Activated CD8-positive, alpha-beta T cell treated with anti-CD3 and anti-CD28 coated beads, Interleukin-2, amount 10 ng/mL, durations not matched to agents 7 days and 5 days (primary cell): Measurements from ENCODE around the gene IFI30. TPM values are rescaled to one million over a fixed set of nuclear protein-coding genes. Genes with fewer than 3 reads are reported as not detected.

Experiments used
- ATAC-seq: fragments of 150-1000 bp; cut with Tn5 transposase; one replicate; pipeline ENCODE4 v1.10.0; 2021; ENCODE audit warnings: moderate library complexity
- CTCF ChIA-PET: fragments of 350-600 bp; sonication (Branson Sonifier 250); formaldehyde crosslinking; loops from one replicate; lab custom pipeline; 2021; ENCODE audit warnings: antibody characterized with exemption; lab: Charles Lee
- POLR2A ChIA-PET: fragments of 350-600 bp; sonication (Branson Sonifier 250); formaldehyde crosslinking; loops from one replicate; lab custom pipeline; 2021; ENCODE audit warnings: antibody characterized with exemption; lab: Charles Lee
- DNase-seq: peaks from one replicate; pipeline ENCODE4 v3.0.0-alpha.2; 2020
- H3K27ac Mint-ChIP-seq: one replicate; pipeline ENCODE4 v1.8.0; 2021; ENCODE audit warnings: mild to moderate bottlenecking, mixed read lengths
- H3K27me3 Mint-ChIP-seq: one replicate; pipeline ENCODE4 v1.8.0; 2021; ENCODE audit warnings: low read depth, mixed read lengths
- H3K36me3 Mint-ChIP-seq: one replicate; pipeline ENCODE4 v1.8.0; 2021; ENCODE audit warnings: low read depth, mixed read lengths
- H3K4me1 Mint-ChIP-seq: one replicate; pipeline ENCODE4 v1.8.0; 2021; ENCODE audit warnings: low read depth, mixed read lengths
- H3K4me3 Mint-ChIP-seq: one replicate; pipeline ENCODE4 v1.8.0; 2021; ENCODE audit warnings: mild to moderate bottlenecking, mixed read lengths
- H3K9me3 Mint-ChIP-seq: one replicate; pipeline ENCODE4 v1.8.0; 2022; ENCODE audit warnings: mixed read lengths; ENCODE audit not compliant: insufficient read depth
- total RNA-seq, 2 experiments: library from RNA; stranded (reverse); gene quantifications; one replicate each; pipeline ENCODE4 v1.2.3, GENCODE V29; 2021

IFI30 gene
- total RNA-seq, 2 experiments from 2014 or later, result 67.4 to 72.3 TPM

DNA sequence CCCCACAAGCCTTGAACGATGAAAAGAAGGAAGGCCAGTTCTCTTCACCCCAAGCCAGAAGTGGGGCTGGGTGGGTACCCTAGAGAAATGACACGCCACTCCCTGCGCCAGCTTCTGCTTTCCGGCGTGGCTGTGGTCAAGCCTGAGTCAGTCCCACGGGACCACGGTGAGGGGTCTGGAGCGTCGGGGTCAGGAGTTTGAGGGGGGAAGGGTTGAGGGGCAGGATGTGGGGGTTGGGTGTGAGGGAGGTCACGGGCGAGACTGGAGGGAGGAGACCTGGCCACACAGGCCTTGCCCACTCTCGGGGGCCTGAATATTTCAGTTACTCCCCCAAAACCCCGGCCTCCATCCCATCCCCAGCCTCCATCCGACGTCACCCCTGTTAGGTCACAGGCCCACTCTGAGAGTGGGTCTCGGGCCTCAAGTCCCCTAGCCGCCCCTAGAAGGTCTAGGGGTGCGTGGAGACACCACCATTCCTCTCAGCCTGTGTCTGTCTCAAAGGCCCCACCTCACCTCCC is 500 bp upstream of the IFI30 start:
- ATAC-seq (no peak), DNase-seq (no peak)
- Mint-ChIP-seq H3K36me3 (peaks cover 29% of the 10 kb centered on the region), H3K9me3 (no peaks in the 10 kb centered on the region), H3K27me3 (no peaks in the 10 kb centered on the region), H3K4me3 (peak overlapping the region; percentile 89), H3K4me1 (peaks cover 31% of the 10 kb centered on the region), H3K27ac (peak overlapping the region; percentile 75)
- CTCF ChIA-PET, result no interaction called here
- POLR2A ChIA-PET, result no interaction called here

- Mint-ChIP-seq H3K9me3 (no peaks in the 10 kb centered on the region), H3K27ac (no peak overlapping the region), H3K27me3 (no peaks in the 10 kb centered on the region), H3K4me3 (peak overlapping the region; percentile 89), H3K4me1 (peaks cover 29% of the 10 kb centered on the region), H3K36me3 (peaks cover 31% of the 10 kb centered on the region)
- ChIA-PET POLR2A (no interaction called here), CTCF (interaction anchor here (0.6 to 1.5 kb wide), 3 partner anchors 13 to 154 kb away, joined by 3 read pairs; no protein-coding TSS in a partner anchor)
- ATAC-seq (no peak), DNase-seq (no peak)
Observed at GRCh38 chr19:18174983-18175382, 1.4 kb downstream of the IFI30 start.

GRCh38 chr19:18176367-18177310 is 3.0 kb downstream of the IFI30 start:
- Mint-ChIP-seq H3K27me3 (no peaks in the 10 kb centered on the region), H3K4me3 (no peak overlapping the region), H3K4me1 (peaks cover 29% of the 10 kb centered on the region), H3K27ac (no peak overlapping the region), H3K36me3 (peaks cover 31% of the 10 kb centered on the region), H3K9me3 (no peaks in the 10 kb centered on the region)
- no peak for DNase-seq
- POLR2A ChIA-PET, result no interaction called here
- ATAC-seq, result no peak
- CTCF ChIA-PET, result interaction anchor here (1.2 to 1.5 kb wide), 2 partner anchors 15 to 75 kb away, joined by 5 read pairs; no protein-coding TSS in a partner anchor

DNA sequence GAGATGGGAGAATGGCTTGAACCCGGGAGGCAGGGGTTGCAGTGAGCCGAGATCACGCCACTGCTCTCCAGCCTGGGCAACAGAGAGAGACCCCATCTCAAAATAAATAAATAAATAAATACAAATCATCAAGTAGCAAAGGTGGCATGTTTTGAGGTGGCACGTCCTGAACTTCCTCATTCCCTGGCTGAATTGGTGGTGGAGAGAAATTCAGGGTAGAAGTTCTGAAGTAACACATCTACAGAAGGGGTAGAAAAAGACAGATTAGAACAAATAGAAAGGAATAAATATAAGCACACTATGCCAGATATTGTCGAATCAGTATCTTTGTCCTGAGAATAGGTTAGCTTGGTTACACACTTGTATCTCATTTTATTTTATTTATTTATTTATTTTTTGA is 6.3 kb downstream of the IFI30 start:
- H3K27ac Mint-ChIP-seq, result no peak overlapping the region
- ATAC-seq, result no peak
- H3K9me3 Mint-ChIP-seq, result no peaks in the 10 kb centered on the region
- DNase-seq, result no peak
- H3K27me3 Mint-ChIP-seq, result no peaks in the 10 kb centered on the region
- CTCF ChIA-PET, result interaction anchor here (1.4 to 1.8 kb wide), 2 partner anchors 72 to 208 kb away, joined by 3 to 6 read pairs; no protein-coding TSS in a partner anchor
- no peak overlapping the region for H3K4me3 Mint-ChIP-seq
- peaks cover 25% of the 10 kb centered on the region for H3K36me3 Mint-ChIP-seq
- H3K4me1 Mint-ChIP-seq, result peaks cover 7% of the 10 kb centered on the region
- POLR2A ChIA-PET, result no interaction called here

- no peaks in the 10 kb centered on the region for H3K27me3 Mint-ChIP-seq
- H3K4me3 Mint-ChIP-seq, result no peak overlapping the region
- DNase-seq, result no peak
- H3K27ac Mint-ChIP-seq, result no peak overlapping the region
- H3K9me3 Mint-ChIP-seq, result no peaks in the 10 kb centered on the region
- H3K4me1 Mint-ChIP-seq, result no peaks in the 10 kb centered on the region
- peaks cover 4% of the 10 kb centered on the region for H3K36me3 Mint-ChIP-seq
- CTCF ChIA-PET, result interaction anchor here (1.3 kb wide), 1 partner anchor 69 kb away, joined by 3 read pairs; no protein-coding TSS in a partner anchor
- ATAC-seq, result no peak
- POLR2A ChIA-PET, result interaction anchor here (1.2 kb wide), 1 partner anchor 9 kb away, joined by 5 read pairs; the partner anchor contains the start of gene MPV17L2
Observed at GRCh38 chr19:18183529-18183928, 9.9 kb downstream of the IFI30 start.

GRCh38 chr19:18185538-18185937 is 11.9 kb downstream of the IFI30 start:
- Mint-ChIP-seq H3K4me3 (no peak overlapping the region), H3K27me3 (no peaks in the 10 kb centered on the region), H3K27ac (no peak overlapping the region), H3K9me3 (no peaks in the 10 kb centered on the region), H3K4me1 (no peaks in the 10 kb centered on the region), H3K36me3 (no peaks in the 10 kb centered on the region)
- ATAC-seq (no peak), DNase-seq (no peak)
- CTCF ChIA-PET, result interaction anchor here (0.7 to 1.4 kb wide), 3 partner anchors 94 to 239 kb away, joined by 3 to 5 read pairs (median 4); no protein-coding TSS in a partner anchor
- POLR2A ChIA-PET, result interaction anchor here (1.5 kb wide), 1 partner anchor 95 kb away, joined by 3 read pairs; no protein-coding TSS in a partner anchor

DNA sequence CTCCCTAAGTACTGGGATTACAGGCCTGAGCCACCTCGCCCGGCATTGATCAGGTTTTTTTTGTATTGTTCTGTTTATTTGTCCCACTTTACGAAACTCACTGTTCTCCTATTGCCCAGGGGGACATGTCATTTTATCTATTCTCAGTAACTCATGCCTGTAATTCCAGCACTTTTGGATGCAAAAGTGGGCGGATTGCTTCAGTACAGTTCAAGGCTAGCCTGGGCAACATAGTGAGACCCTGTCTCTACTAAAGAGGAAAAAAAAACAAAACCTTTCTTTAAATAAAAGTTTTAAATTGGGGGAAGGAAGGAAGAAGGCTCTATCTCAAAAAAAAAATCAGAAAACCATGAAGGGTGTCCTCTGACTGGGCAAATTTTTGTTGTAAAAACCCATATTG is 16.7 kb downstream of the IFI30 start:
- ATAC-seq (no peak), DNase-seq (no peak)
- H3K9me3 Mint-ChIP-seq, result no peaks in the 10 kb centered on the region
- peaks cover 26% of the 10 kb centered on the region for H3K4me1 Mint-ChIP-seq
- ChIA-PET POLR2A (interaction anchor here (1.2 kb wide), 1 partner anchor 16 kb away, joined by 3 read pairs; no protein-coding TSS in a partner anchor), CTCF (interaction anchor here (5.4 kb wide), 1 partner anchor 13 kb away, joined by 49 read pairs; the partner anchor contains the start of gene RAB3A)
- no peak overlapping the region for H3K4me3 Mint-ChIP-seq
- no peak overlapping the region for H3K27ac Mint-ChIP-seq
- H3K36me3 Mint-ChIP-seq, result peaks cover 3% of the 10 kb centered on the region
- no peaks in the 10 kb centered on the region for H3K27me3 Mint-ChIP-seq

DNA sequence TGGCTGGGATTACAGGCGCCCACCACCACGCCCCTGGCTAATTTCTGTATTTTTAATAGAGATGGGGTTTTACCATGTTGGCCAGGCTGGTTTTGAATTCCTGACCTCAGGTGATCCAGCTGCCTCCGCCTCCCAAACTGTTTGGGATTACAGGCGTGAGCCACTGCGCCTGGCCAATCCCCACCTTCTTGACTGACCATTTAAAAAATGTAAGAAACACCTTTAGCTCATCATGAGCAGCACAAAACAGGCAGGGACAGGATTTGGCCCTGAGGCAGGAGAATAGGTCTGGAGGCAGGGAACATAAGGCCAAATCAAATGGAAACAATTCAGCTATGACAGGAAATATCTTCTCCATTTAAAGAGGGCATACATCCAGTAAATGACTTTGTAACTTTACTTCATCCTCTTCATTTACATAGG is 18.0 kb downstream of the IFI30 start:
- peak overlapping the region; percentile 90 for H3K4me3 Mint-ChIP-seq
- H3K27me3 Mint-ChIP-seq, result no peaks in the 10 kb centered on the region
- DNase-seq, result no peak
- ATAC-seq, result no peak
- peaks cover 26% of the 10 kb centered on the region for H3K4me1 Mint-ChIP-seq
- H3K9me3 Mint-ChIP-seq, result no peaks in the 10 kb centered on the region
- H3K36me3 Mint-ChIP-seq, result peaks cover 8% of the 10 kb centered on the region
- CTCF ChIA-PET, result interaction anchor here (0.7 to 5.4 kb wide), 21 partner anchors 10 to 225 kb away, joined by 3 to 55 read pairs (median 5); partner anchors contain the start of genes IFI30, JUND, LSM4 and PIK3R2
- peak overlapping the region; percentile 93 for H3K27ac Mint-ChIP-seq
- POLR2A ChIA-PET, result interaction anchor here (1.0 to 1.9 kb wide), 4 partner anchors 9 to 89 kb away, joined by 3 to 7 read pairs (median 6); partner anchors contain the start of genes JUND and RAB3A

DNA sequence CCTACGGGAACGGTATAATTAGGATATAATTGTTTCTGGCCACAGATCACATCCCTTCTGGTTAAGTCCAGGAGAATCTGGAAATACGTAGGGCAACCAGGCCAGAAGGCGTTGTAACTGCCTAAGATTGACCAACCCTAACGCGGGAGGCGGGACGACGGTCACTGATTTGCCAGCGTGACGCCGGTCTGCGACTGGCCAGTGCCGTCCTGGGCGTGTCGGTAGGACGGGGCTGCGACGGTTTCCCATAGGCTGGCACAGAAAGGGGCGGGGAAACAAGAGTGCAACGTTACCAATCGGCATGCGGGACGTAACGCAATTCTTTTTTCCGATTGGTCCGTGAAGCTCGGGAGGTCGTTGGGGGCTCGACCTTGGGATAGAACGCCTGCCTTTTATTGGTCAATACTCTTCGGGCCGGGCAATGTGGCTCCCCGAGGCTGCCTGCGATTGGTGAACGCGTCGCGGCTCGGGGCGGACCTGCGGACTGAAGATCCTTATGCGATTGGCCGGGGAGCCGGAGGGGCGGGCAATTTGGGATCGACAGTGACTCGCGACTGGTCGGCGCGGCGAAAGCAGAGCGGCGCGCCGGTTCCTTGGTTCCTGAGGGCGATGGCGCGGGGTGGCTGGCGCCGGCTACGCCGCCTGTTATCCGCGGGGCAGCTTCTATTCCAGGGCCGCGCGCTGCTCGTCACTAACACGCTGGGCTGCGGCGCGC is 19.2 kb downstream of the IFI30 start, which contains the start of gene MPV17L2:
Gene MPV17L2 (plus strand): TSS at position 546 of the 715 bp plus-strand sequence. CDS start 64 bp downstream, at position 610.
- no peaks in the 10 kb centered on the region for H3K9me3 Mint-ChIP-seq
- H3K4me1 Mint-ChIP-seq, result peaks cover 26% of the 10 kb centered on the region
- DNase-seq (peak; percentile 100), ATAC-seq (peak; percentile 95)
- ChIA-PET CTCF (interaction anchor here (0.6 to 5.4 kb wide), 25 partner anchors 11 to 333 kb away, joined by 3 to 55 read pairs (median 5); partner anchors contain the start of genes IFI30, JUND, PIK3R2 and RAB3A), POLR2A (interaction anchor here (0.6 to 3.2 kb wide), 6 partner anchors 10 to 130 kb away, joined by 3 to 14 read pairs (median 4); partner anchors contain the start of genes JUND, LSM4 and RAB3A)
- peaks cover 8% of the 10 kb centered on the region for H3K36me3 Mint-ChIP-seq
- peak within 1 kb of the TSS; percentile 93 for H3K27ac Mint-ChIP-seq
- peak within 1 kb of the TSS; percentile 90 for H3K4me3 Mint-ChIP-seq
- no peaks in the 10 kb centered on the region for H3K27me3 Mint-ChIP-seq

DNA sequence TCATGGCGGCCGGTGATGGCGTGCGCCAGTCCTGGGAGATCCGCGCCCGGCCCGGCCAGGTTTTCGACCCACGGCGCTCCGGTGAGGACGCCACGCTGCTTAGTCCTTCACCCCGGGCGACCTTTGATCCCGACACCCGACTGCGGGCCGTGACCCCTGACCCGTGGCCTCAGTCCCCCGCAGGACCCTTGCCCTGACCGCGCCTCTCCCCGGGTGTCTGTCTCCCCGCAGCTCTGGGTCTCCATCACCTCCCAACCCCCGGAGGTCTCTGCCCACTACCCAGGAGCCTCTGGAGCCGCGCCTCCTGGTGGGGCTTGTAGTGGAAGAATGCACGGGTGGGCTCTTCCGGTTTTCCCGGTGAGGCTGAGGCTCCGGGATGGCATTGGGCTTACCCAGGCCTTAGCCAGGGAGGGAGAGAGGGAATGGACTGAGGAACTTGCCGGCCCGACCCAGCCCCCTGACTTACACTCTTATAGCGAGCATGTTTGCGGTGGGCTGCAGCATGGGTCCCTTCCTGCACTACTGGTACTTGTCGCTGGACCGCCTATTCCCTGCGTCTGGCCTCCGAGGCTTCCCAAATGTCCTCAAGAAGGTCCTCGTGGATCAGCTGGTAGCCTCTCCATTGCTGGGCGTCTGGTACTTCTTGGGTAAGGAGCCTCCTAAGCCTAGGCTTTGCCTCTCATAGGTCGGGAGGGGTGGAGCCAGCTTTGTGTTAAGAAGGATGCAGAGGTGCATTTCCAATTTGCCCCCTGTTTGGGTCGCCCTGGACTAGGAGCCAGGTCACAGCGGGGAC is 20.0 kb downstream of the IFI30 start:
- DNase-seq (no peak), ATAC-seq (no peak)
- Mint-ChIP-seq H3K4me3 (peak overlapping the region; percentile 90), H3K4me1 (peaks cover 26% of the 10 kb centered on the region), H3K36me3 (peaks cover 8% of the 10 kb centered on the region), H3K27ac (peak overlapping the region; percentile 93), H3K9me3 (no peaks in the 10 kb centered on the region), H3K27me3 (no peaks in the 10 kb centered on the region)
- POLR2A ChIA-PET, result interaction anchor here (0.6 to 3.2 kb wide), 4 partner anchors 10 to 130 kb away, joined by 3 to 14 read pairs (median 4); partner anchors contain the start of genes JUND and LSM4
- CTCF ChIA-PET, result interaction anchor here (0.6 to 5.4 kb wide), 19 partner anchors 10 to 334 kb away, joined by 3 to 55 read pairs (median 7); partner anchors contain the start of genes IFI30, JUND, PIK3R2 and RAB3A
